ENCODE data around the gene YES1.

Gene YES1

DNA sequence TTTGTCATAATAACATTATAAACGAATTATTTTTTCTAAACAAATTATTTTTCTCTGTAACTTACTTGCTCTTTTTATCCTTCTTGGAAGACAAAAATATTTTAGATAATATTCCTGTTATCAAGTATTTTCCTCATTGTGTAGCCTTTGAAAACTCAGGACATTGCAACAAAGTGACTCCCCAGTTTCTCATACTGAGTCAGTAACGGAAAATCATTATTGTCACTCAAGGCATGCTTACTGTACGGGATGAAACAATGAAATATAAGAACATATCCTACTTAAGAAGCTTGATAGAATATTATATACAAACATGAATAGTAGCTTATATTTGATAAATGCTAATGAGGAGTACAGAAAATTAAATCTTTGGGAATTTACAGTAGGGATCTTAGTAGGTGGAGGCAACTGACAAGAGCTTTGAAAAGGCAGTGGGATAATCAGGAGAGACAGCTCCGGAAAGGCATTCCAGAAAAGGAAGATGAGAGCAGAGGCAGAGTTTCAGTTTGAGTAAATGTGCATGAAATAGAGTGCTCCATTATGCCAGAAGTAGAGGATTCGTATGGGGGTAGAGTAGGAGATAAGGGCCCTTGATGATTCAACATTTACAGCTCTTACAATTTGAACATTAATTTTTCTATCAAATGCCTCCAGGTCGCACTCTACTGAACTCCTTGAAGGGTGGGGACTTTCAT is 14.0 kb upstream of the YES1 start:
- TF ChIP-seq, protein P1, sequence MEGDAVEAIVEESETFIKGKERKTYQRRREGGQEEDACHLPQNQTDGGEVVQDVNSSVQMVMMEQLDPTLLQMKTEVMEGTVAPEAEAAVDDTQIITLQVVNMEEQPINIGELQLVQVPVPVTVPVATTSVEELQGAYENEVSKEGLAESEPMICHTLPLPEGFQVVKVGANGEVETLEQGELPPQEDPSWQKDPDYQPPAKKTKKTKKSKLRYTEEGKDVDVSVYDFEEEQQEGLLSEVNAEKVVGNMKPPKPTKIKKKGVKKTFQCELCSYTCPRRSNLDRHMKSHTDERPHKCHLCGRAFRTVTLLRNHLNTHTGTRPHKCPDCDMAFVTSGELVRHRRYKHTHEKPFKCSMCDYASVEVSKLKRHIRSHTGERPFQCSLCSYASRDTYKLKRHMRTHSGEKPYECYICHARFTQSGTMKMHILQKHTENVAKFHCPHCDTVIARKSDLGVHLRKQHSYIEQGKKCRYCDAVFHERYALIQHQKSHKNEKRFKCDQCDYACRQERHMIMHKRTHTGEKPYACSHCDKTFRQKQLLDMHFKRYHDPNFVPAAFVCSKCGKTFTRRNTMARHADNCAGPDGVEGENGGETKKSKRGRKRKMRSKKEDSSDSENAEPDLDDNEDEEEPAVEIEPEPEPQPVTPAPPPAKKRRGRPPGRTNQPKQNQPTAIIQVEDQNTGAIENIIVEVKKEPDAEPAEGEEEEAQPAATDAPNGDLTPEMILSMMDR (IDR thresholded peaks at IDR 0.05; ENCODE audit: insufficient read depth, low read depth, low read length, missing control alignments), result no peak
- H3K4me3 ChIP-seq (ENCODE audit: low read length), result no peak overlapping the region
- DNase-seq (ENCODE audit: low read depth), result no peak

DNA sequence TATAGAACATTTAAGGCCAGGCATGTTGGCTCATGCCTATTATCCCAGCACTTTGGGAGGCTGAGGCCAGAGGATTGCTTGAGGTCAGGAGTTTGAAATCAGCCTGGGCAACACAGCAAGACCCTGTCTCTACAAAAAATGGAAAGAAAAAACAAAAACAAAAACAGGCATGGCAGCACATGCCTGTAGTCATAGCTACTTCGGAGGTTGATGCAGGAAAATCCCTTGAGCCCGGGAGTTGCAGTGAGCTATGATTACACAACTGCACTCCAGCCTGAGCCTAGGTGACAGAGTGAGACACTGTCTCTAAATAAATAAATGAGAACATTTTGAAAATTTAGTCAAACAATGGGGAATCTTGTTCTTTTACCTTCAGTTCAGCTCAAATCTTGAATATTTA is 12.1 kb upstream of the YES1 start:
- TF ChIP-seq, protein P1 (IDR thresholded peaks at IDR 0.05; ENCODE audit: insufficient read depth, low read depth, low read length, missing control alignments), result no peak
- H3K4me3 ChIP-seq (ENCODE audit: low read length), result no peak overlapping the region
- DNase-seq (ENCODE audit: low read depth), result peak; percentile 71

DNA sequence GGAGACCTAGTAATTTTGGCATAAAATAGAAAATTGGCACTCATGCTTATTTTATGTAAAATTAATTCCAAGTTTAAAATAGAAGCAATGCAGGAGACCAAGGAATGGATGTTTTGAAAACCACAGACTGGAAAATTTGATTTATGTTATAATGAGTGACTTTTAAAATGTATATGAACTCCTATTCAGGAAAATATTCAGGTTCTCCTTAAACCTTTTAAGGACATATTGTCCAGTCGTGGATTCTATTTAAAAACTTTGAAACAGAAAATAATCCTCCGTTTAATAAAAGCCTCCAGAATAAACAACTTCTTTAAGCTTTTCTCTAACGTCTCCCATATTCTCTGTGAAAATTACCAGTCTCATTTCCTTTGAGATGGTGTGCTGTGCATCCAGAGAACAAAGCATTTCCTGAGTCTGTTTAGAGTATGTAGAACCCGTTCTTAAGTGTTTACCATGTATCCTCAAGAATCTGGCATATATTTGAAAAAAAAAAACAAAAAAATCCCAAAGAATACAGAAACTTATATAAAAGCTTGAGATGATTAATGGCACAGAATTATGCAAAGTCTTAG is 8.6 kb upstream of the YES1 start:
- no peak overlapping the region for H3K4me3 ChIP-seq (ENCODE audit: low read length)
- TF ChIP-seq, protein P1 (IDR thresholded peaks at IDR 0.05; ENCODE audit: insufficient read depth, low read depth, low read length, missing control alignments), result no peak
- no peak for DNase-seq (ENCODE audit: low read depth)

DNA sequence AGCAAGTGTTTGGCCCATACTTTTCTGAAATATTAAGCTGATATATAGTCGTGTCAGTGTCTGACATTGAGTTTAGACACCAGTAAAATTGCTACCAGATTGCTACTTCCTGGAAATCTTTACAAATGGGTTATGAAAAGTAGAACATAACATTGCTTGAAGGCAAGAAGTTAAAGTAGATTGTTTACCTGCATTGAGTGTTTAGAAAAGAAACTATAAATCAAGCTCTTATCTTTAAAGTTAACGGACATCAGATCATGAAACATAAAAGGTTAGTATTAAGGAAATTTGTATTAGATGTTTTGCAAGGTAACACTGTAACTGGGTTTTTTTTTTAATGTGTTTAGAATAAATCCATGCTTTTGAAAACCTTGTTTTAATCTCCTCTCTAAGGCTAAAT is 4.8 kb upstream of the YES1 start:
- H3K4me3 ChIP-seq (ENCODE audit: low read length), result no peak overlapping the region
- DNase-seq (ENCODE audit: low read depth), result no peak
- TF ChIP-seq, protein P1 (IDR thresholded peaks at IDR 0.05; ENCODE audit: insufficient read depth, low read depth, low read length, missing control alignments), result no peak

DNA sequence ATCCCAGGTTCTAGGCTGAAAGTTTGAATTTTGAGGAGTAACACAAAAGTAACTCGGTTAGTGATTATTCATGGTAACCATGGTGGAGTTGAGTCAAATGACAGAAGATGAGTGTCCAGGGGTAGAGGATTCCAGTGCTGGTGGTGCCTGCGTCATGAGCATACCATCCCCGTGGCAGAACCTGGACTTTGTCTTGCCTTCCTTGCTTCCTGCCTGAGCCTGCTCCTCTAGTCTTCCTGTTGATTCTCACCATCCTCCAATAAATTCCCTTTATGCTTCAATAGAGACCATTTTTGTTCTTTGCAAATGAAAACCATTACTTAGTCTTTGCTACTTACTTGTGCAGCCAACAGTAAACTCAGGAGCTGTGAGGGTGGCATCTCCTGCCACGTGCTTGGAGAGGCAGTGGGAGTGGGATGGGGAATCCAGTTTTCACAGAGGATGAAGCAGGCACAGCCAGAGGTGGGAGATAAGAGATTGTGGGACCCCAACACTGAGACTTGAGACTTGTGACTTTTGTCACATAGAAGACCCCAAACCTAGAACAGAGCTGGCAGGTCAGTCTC is 4.1 kb upstream of the YES1 start:
- no peak overlapping the region for H3K4me3 ChIP-seq (ENCODE audit: low read length)
- DNase-seq (ENCODE audit: low read depth), result no peak
- TF ChIP-seq, protein P1 (IDR thresholded peaks at IDR 0.05; ENCODE audit: insufficient read depth, low read depth, low read length, missing control alignments), result no peak

DNA sequence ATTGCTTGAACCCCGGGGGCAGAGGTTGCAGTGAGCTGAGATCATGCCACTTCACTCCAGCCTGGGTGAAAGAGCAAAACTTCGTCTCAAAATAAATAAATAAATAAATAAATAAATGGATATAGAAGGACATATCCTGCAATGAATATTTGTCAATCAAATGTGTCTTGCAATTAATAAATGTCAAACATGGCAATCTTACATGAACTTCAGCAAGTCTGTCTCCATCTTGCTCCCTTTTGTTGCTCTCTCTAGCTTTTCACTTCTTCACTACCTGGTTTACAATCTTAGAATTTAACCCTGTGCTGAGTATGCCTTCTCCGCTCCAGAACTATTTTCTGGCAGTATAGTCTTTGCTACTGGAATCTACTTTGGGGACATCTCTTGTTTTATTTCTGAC is 3.3 kb upstream of the YES1 start:
- H3K4me3 ChIP-seq (ENCODE audit: low read length), result no peak overlapping the region
- DNase-seq (ENCODE audit: low read depth), result no peak
- TF ChIP-seq, protein P1 (IDR thresholded peaks at IDR 0.05; ENCODE audit: insufficient read depth, low read depth, low read length, missing control alignments), result no peak

All from epithelial cell of esophagus (primary cell).